ENCODE results near the gene PLCG2.
"Not testable (repeated sequence)": the region's sequence is repeated elsewhere in the genome, so short reads cannot be mapped to it uniquely, and the experiment has no call there.

The PLCG2 gene

DNA sequence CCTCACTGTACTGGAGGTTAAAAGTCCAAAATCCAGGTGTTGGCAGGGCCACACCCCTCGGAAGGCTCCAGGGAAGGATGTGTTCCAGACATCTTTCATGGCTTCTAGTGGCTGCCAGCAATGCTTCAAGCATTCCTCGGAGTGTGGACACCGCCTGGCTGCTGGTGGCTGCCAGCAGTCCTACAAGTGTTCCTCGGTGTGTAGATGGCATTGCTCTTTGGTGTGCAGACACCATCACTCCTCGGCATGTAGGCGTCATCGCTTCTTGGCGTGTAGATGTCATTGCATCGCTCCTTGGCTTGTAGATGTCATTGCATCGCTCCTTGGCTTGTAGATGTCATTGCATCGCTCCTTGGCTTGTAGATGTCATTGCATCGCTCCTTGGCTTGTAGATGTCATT lies 98.4 kb downstream of the PLCG2 start:
- not testable (repeated sequence) for DNase-seq (ENCODE audit: low read depth in 2 of 2)

DNA sequence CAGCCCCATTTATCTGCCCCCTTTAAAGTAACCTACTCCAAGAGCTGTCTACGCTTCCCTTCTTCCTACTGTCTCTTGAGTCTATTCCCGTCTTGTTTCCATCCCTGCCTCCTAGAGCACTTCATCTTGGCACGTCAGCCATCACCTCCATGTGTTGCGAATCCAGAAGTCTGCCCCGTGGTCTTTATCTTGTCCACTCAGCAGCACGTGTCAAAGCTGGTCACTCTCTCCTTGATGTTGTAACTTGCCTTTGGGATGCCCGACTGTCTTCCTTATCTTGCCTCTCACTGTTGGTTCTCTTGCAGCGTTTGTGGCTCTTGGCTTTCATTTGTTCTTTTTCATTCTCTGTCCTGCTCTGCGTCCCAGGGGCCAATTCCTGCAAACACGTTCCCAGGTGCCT lies 99.4 kb downstream of the PLCG2 start:
- DNase-seq (ENCODE audit: low read depth in 2 of 2) = no peak

DNA sequence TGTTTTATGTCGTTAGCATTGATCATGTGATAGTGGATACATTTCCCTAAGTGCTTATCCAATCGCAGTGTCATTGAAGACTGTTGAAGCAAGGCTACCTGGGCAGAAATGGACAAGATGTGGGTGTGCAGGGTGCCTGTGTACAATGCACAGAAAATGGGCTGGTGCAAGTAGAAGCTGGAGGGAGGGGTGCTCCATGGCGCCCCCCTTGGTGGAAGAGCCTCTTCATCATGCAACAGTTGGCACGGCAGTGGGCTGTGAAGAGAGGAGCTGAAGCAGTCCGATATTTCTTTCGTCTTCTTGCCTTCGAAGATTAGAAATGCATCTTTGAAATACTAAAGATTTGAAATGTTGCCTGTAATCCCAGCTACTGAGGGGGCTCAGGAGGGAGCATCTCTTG lies 100.5 kb downstream of the PLCG2 start:
- no peak for DNase-seq (ENCODE audit: low read depth in 2 of 2)

DNA sequence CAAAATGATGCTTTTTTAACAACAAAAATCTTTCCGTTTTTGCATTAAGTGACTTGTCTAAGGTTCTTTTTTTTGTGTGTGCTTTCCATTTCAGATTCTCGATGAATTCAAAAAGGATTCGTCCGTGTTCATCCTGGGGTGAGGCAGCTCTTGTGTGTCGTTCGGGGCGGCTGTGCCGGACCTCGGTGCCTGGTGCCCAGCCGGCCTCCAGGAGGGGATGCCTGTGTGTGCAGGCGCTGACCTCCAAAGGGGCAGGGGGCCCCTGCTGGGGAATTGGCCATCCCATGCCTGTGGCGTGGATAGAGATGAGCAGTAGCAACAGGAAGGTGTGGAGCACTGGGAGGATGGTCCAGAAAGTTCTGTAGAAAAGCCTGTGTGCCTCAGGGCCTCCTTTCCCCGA lies 101.7 kb downstream of the PLCG2 start:
- DNase-seq (ENCODE audit: low read depth in 2 of 2) = no peak

DNA sequence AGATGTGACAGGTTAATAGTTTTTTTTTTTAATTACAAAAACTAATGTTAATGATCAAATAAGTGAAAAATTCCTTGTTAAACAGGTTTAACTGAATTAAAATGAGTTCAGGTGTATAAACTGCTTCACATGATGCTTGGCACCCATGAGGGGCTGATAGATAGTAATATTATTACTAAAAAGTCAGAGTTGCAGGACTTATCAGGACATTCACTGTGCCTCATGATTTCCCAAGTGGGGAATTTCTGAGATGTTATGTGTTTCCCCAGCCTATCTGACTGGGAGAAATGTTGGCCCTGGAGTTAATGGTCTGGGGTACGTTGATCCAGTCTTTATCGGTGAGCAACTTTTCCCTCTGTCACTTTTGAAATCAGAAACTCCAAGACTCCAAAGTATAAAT lies 102.1 kb downstream of the PLCG2 start:
- DNase-seq (ENCODE audit: low read depth in 2 of 2) = no peak

DNA sequence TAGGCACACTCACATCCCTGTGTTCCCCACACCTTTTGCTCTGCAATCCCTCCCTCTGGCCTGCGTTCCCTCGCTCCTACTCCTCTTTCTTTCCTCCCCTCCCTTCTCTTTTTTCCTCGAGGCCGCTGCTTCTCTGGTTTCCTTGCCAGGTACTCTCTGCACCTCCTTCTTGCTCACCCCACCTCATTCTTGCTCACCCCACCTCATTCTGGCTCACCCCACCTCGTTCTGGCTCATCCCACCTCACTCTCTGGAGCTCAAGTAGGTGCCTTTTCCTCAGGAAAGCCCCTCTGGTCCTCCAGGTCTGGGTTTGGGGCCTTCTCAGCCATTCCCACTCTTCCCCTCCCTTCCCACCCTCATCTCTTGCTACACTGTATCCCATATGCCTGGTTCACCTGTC lies 103.5 kb downstream of the PLCG2 start:
- no peak for DNase-seq (ENCODE audit: low read depth in 2 of 2)

DNA sequence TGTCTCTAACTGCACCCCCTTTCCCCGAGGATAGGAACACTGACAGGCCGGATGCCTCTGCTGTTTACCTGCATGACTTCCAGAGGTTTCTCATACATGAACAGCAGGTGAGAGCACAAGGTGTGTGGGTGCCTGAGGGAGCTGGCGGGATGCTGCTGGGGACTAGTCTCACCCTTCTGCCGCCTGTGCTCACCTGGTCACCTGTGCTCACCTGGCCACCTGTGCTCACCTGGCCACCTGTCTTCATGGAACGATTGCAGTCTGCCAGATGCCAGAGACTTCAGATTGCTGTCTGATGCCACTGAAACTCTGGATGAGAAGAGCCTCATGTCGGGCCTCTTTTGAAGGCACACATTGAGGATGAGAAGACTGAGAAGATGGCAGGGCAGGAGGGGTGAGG lies 104.1 kb downstream of the PLCG2 start:
- DNase-seq (ENCODE audit: low read depth in 2 of 2) = no peak

DNA sequence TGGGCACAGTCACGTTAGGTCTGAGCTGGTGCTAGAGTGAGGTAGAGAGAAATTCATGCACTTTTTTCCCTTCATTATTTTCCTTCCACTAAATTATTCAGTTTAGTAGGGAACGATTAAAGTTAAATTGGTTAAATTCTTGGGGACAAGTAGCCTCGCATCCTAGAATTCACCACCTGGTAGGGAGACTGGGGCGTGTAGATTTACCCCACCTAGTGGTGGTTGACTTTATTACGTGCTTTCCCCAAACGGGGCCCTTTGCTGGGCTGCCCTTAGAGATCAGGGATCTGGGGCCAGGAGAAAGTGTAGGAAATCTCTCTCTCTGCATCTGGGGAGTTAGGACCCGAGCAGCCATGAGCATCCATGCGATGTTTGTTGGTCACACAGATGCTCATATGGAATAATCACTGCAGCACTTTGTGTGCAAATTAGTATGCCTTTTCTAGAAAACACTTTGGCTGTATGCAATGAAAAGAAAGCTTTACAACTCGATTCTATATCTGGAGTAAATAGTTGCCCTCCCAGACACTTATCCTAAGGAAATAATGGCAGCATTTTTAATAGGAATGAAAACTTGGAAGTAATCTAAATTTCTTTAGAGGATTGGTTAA lies 107.0 kb downstream of the PLCG2 start:
- DNase-seq (ENCODE audit: low read depth in 2 of 2) = no peak

DNA sequence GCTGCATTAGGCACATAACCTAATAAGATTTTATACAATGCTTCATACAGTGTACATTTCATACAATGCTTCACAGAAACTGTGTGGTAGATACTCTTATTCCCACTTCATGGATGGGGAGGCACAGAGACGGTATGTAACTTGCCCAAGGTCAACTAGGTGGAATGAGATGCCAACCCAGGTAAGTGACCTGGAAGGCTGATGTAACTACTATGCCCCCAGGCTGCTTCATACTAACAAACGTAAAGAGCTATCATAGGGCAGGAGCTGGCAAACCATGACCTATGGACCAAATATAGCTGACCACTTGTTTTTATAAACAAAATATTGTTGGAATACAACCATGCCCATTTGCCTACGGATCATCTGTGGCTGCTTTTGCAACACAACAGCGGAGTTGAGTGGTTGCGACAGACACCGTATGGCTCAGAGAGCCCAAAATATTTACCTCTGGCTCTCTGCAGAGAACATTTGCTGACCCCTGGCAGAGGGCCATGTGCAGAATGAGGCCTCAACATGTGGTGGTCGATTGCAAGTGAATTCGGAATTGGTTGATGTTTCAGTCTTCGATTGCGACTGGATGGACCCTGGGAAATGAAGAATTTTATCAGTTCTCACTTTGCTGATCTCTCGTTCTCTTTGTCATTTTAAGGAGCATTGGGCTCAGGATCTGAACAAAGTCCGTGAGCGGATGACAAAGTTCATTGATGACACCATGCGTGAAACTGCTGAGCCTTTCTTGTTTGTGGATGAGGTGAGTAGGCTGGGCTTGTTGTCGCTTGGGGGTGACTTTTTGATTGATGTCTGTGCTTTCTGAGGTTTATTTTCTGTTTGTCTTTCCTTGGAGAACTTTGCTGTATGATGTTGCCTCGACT lies 109.7 kb downstream of the PLCG2 start:
- no peak for DNase-seq (ENCODE audit: low read depth in 2 of 2)

DNA sequence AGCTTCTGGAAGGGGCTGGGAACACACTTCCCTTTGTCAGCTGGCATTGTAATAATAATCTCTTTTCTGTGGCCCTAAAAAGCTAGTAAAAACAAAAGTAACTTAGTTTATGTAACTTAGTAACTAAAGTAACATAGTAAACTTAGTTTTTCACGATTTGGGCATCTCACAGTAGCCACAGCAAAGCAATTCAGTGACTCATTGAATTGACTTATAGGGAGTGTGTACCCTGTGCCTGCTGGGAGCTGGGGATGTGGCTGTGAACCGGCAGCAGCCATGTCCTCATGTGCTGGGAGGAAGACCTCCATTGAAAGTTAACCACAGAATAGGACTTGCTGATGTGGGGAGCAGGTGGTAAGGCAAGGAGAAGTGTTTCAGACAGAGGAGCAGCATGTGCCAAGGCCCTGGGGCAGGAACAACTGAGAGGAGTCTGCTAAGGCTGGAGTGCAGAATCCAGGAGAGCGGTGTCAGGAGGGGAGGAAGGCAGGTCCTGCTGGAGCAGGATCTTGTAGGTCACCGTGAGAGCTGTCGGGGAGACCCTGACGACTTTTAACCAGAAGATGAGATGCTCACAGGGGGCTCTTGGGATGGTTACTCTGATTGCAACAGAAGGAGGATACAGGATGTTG lies 112.8 kb downstream of the PLCG2 start:
- no peak for DNase-seq (ENCODE audit: low read depth in 2 of 2)

DNA sequence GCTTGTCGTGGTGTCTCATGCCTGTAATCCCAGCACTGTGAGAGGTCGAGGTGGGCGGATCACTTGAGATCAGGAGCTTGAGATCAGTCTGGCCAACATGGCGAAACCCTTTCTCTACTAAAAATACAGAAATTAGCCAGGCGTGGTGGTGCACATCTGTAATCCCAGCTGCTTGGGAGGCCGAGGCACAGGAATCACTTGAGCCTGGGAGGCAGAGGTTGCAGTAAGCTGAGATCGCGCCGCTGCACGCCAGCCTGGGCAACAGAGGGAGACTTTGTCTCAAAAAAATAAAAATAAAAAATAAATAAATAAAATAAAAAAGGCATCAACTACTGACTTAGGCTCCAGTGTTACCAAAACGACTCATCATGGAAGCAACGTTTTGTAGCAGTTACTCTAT lies 115.5 kb downstream of the PLCG2 start:
- no peak for DNase-seq (ENCODE audit: low read depth in 2 of 2)

DNA sequence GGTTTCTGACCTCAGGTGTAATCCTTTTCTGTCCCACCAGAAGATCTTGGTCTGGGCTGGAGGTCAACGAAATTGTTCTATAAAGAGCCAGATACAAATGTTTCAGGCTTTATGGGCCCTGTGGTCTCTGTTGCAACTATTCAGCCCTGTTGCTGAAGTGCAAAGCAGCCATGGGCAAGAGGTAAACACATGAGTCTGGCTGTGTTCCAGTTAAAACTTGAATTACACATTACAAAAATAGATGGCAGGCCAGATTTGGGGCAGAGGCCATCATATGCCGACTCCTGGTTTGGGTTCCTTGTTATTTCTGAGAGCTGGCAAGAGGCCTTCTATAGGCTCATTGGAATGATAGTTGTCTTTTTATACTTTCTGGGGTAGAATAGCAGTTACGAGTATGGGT lies 117.8 kb downstream of the PLCG2 start:
- no peak for DNase-seq (ENCODE audit: low read depth in 2 of 2)

DNA sequence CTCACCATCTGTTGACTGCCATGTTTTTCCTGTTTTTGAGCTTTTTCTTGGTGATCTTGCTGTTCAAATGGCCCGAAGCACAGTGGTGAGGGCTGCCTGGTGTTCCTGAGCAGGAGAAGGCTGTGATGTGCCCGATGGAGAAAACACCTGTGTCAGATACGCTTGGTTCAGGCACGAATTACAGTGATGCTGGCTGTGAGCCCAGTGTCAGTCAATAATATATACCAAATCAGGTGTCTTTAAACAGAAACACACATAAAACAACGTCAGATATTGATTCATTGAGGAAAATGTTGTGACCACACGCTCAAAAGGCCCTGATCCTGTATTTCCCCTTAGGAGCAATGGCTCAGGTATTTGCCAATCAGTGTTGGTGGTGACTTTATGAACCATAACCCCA lies 120.5 kb downstream of the PLCG2 start:
- no peak for DNase-seq (ENCODE audit: low read depth in 2 of 2)

DNA sequence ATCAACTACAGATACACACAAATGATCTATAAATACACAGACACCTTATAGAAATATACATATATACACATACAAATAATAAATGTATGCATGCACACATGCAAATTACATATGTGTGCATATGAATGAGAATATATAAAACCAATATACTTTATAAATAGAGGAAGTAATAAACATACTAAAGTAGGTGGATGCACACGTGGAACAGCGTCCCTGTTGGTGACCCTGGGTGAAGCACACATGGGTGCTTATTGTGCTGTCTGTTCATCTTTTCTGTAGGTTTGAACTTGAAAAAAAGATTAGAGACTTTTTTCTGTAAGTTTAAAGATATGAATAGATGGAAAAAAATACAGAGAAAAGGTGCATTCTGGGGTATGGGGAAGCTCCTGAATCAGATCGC lies 120.9 kb downstream of the PLCG2 start:
- DNase-seq (ENCODE audit: low read depth in 2 of 2) = no peak

DNA sequence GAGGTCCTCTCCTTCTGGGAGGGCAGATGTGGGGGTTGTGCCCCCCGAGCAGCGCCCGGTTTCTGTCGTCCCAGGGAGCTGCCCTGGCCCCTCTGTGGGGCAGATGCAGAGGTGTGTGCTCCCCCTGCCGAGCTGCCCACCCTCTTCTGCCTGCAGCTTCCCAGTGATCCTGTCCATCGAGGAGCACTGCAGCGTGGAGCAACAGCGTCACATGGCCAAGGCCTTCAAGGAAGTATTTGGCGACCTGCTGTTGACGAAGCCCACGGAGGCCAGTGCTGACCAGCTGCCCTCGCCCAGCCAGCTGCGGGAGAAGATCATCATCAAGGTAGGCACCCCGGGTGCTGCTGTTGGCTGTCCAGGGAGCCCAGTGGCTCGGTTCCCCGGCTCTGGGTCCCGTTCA lies 121.4 kb downstream of the PLCG2 start:
- no peak for DNase-seq (ENCODE audit: low read depth in 2 of 2)

DNA sequence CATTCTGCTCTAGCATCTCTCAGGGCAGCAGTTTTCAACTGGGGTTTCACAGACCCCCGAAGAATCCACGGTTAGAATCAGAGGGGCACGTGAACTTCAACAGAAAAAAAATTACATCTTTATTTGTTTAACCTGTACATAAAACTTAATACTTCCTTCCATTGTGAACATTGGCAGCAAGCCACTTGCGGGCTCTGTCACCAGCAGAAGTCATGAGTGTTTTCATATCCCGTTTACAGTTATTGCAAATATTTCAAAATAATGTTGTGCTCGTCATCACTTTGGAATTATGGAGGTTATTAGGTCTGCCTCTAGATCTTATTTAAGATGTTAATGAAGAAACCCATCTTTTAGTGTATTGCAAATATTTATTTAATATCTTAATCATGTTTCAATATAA lies 122.4 kb downstream of the PLCG2 start:
- DNase-seq (ENCODE audit: low read depth in 2 of 2) = no peak

DNA sequence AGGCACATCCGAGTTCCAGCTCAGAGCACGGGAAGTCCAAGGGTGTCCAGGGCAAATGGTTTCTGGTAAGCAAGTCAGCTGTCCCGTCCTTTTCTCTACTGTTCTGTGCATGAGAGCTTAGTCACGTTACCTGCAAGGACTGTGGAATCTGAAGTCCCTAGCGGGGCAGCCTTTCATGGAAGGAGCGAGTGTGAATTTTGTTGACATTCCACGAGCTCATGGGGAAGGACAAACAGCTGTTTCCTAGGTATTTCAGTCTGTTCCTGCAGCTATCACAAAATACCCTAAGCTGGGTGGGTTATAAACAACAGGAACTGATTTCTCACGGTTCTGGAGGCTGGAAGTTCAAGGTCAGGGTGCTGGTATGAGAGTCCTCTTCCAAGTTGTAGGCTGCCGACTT lies 122.9 kb downstream of the PLCG2 start:
- DNase-seq (ENCODE audit: low read depth in 2 of 2) = no peak

DNA sequence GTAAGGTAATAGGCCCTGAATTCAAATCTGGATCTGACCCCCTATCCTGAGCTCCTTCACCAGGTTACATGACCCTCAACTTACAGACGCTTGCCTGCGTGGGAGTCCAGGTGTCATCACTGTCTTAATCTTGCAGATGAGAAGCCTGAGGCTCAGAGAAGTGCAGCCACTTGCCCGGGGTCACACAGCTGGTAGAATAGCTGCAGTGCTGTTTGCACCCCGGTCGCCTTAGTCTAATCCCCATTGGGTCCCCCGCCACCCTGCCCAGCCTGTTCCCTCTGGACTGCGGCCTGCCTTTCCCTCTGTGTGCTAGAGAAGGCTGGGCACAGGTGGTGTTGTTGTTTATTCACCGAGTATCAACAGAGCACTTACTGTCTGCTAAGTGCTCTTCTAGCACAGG lies 125.2 kb downstream of the PLCG2 start:
- DNase-seq (ENCODE audit: low read depth in 2 of 2) = no peak

DNA sequence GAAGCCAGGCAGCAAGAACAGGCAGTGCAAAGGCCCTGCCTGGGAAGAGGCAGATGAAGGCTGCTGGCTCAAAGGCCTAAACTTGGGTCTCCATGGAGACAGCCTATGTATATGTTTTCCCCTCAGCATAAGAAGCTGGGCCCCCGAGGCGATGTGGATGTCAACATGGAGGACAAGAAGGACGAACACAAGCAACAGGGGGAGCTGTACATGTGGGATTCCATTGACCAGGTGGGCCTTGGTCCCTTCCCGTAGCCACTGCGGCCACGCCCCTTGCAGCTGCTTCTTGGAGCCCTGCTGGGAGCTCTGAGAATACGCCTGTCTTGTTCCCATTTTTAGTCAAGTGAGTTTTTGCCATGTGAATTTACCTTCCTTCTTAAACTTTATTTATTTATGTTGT lies 126.2 kb downstream of the PLCG2 start:
- no peak for DNase-seq (ENCODE audit: low read depth in 2 of 2)

DNA sequence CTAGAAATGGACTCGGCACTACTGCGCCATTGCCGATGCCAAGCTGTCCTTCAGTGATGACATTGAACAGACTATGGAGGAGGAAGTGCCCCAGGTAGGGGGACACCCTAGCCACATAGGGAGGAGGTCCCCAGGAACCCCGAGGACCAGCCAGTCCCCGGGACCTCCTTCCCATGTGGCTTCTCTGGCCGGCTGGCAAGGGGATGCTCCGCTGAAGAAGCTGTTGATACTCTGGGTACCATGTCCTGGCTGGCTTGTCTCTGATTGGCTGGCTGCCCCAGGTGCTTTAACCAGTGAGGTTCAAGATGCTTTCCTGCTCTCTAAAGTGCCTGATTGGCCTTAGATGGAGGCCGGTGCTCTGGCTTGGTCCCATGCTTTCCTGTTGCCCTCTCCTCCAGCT lies 128.6 kb downstream of the PLCG2 start:
- DNase-seq (ENCODE audit: low read depth in 2 of 2) = no peak

DNA sequence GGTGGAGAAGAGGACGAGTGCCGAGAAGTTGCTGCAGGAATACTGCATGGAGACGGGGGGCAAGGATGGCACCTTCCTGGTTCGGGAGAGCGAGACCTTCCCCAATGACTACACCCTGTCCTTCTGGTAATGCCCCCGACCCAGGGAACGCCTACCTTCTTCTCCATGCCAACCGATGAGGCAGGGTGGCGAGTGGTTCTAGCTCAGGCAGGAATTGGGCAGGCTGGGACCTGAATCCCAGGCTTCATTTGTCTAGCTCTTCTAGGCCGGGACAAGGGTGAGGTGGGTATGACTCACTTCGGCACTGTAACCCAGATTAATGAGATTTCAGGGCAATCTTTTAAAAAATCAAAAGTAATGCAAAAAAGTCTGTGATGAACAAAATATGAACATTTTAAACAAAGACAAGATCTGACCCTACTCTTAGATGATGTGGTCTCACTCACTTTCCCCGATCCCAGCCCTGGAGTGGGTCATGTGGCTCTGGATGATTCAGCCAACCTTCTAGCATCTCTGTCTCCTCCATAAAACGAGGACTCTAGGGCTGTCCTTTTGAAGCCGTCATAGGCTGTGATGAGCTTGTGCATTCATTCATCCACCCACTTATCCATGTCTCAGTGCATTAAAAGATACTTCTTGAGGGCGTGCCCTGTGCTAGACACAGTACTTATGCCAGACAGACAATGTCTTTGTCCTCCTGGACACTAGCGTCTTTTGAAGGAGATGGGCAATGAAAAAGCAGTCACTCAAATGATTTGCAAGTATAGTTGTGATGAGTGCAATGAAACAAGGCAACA lies 129.6 kb downstream of the PLCG2 start:
- no peak for DNase-seq (ENCODE audit: low read depth in 2 of 2)

DNA sequence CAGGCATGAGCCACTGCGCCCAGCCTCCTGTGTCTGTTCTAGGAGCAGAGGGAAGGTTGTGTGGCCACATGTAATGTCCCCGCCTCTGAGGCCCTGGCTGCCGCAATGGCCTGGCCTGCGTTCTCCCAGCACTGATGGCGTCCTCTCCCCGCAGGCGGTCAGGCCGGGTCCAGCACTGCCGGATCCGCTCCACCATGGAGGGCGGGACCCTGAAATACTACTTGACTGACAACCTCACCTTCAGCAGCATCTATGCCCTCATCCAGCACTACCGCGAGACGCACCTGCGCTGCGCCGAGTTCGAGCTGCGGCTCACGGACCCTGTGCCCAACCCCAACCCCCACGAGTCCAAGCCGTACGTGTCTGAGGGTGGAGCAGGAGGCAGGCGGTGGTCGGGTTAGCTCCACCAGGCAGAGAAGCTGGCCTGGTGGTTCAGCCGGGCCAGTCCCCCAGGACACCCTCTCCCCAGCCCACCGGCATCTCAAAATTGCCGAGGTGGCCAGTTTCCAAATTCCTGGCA lies 131.3 kb downstream of the PLCG2 start:
- DNase-seq (ENCODE audit: low read depth in 2 of 2) = no peak

All from stimulated activated CD8-positive, alpha-beta memory T cell treated with anti-CD3 and anti-CD28 coated beads, Interleukin-2, amount 100 ng/mL, for 48 hours (primary cell).